Left ventricle myocardium inferior (tissue), 1 donor: ENCODE data around the gene LCAT. TPM values are rescaled to one million over a fixed set of nuclear protein-coding genes. Genes with fewer than 3 reads are reported as not detected.
"Not testable (repeated sequence)": the region's sequence is repeated elsewhere in the genome, so short reads cannot be mapped to it uniquely, and the experiment has no call there.

Experiments used
- DNase-seq: peaks from one replicate; pipeline ENCODE4 v3.0.0-alpha.2; 2020
- H3K27ac ChIP-seq: fragments of 200-600 bp; replicated peaks from 2 replicates; pipeline ENCODE4 v1.8.0; 2021
- H3K27me3 ChIP-seq: fragments of 200-600 bp; 2 replicates; pipeline ENCODE4 v1.8.0; 2021; ENCODE audit warnings: low read depth
- H3K36me3 ChIP-seq: fragments of 200-600 bp; 2 replicates; pipeline ENCODE4 v1.8.0; 2021
- H3K4me1 ChIP-seq: fragments of 200-600 bp; 2 replicates; pipeline ENCODE4 v1.8.0; 2021
- H3K4me3 ChIP-seq: fragments of 200-600 bp; 2 replicates; pipeline ENCODE4 v1.8.0; 2021; ENCODE audit warnings: mild to moderate bottlenecking, moderate library complexity
- H3K9me3 ChIP-seq: fragments of 200-600 bp; replicated peaks from 2 replicates; pipeline ENCODE4 v1.8.0; 2021
- CTCF ChIP-seq: fragments of 200-600 bp; IDR thresholded peaks from 2 replicates; pipeline ENCODE4 v1.8.0; 2021; ENCODE audit warnings: antibody characterized with exemption, mild to moderate bottlenecking, borderline replicate concordance
- intact Hi-C: fragments of 100-400 bp; cut with micrococcal nuclease; formaldehyde crosslinking; loops from one replicate; pipeline ENCODE4 v1.11.0; 2022
- total RNA-seq: library from RNA; stranded (reverse); fragmentation: NEBNext Ultra II Directional; extraction: Animal tissue kit (Norgen Biotek cat#: 25700); gene quantifications from one replicate; pipeline ENCODE4 v1.2.1, GENCODE V29; 2021
- donor health status: DM: no; HTN: yes; CAD: no; lungs with severe emphysema.

The LCAT gene
- total RNA-seq, 1 donor from 2014 or later, result 23.2 TPM

- DNase-seq, result no peak
- peak overlapping the region; percentile 80 for H3K27ac ChIP-seq
- peaks cover 70% of the 10 kb centered on the region for H3K36me3 ChIP-seq
- H3K4me3 ChIP-seq, result no peak overlapping the region
- intact Hi-C loops, result no loop called here
- H3K27me3 ChIP-seq, result no peaks in the 10 kb centered on the region
- TF ChIP-seq CTCF, result peak; percentile 71
- H3K9me3 ChIP-seq, result no peaks in the 10 kb centered on the region
- H3K4me1 ChIP-seq, result peaks cover 80% of the 10 kb centered on the region
These were observed 1.8 kb downstream of the LCAT start for GRCh38 chr16:67942200-67942509.

- intact Hi-C loops, result no loop called here
- peaks cover 65% of the 10 kb centered on the region for H3K36me3 ChIP-seq
These were observed 2.3 kb downstream of the LCAT start for GRCh38 chr16:67941469-67942199.

DNA sequence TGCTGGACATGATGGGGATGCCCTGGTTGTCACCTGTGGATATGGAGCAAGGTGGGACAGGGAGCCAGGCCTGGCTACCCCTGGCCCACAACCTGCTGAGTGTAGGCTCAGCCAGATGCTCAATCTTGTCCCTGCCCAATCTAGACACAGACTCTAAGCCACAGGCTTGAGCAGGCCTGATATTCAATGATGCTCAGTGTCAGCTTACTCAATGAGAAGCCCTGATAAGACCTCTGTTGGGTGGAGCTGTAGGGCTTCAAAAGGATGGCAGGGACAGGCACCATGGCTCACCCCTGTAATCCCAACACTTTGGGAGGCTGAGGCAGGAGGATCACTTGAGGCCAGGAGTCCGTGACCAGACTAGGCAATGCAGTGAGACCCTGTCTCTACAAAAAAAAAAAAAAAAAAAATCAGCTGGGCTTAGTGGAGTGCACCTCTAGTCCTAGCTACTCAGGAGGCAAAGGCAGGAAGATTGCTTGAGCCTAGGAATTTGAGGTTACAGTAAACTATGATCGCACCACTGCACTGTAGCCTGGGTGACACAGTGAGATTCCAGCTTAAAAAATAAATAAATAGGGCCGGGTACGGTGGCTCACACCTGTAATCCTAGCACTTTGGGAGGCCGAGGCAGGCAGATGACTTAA is 3.4 kb downstream of the LCAT start:
- H3K4me1 ChIP-seq, result peaks cover 78% of the 10 kb centered on the region
- H3K36me3 ChIP-seq, result peaks cover 54% of the 10 kb centered on the region

More at GRCh38 chr16:67941469-67942199, 2.3 kb downstream of the LCAT start:
- peak overlapping the region; percentile 80 for H3K27ac ChIP-seq
- no peak overlapping the region for H3K4me3 ChIP-seq
- no peaks in the 10 kb centered on the region for H3K9me3 ChIP-seq
- TF ChIP-seq CTCF, result no peak
- H3K4me1 ChIP-seq, result peaks cover 80% of the 10 kb centered on the region
- no peak for DNase-seq
- H3K27me3 ChIP-seq, result no peaks in the 10 kb centered on the region

GRCh38 chr16:67939507-67940445 is 4.1 kb downstream of the LCAT start:
- no peak for TF ChIP-seq CTCF
- Histone ChIP-seq H3K9me3 (no peaks in the 10 kb centered on the region), H3K36me3 (peaks cover 46% of the 10 kb centered on the region), H3K27me3 (no peaks in the 10 kb centered on the region), H3K27ac (peak overlapping the region; percentile 36), H3K4me3 (no peak overlapping the region), H3K4me1 (peaks cover 78% of the 10 kb centered on the region)
- intact Hi-C loops, result no loop called here
- peak; percentile 48 for DNase-seq

More for the DNA sequence above, 3.4 kb downstream of the LCAT start:
- no peak for DNase-seq
- no peaks in the 10 kb centered on the region for H3K27me3 ChIP-seq
- peak overlapping the region; percentile 80 for H3K27ac ChIP-seq
- no peak for TF ChIP-seq CTCF
- intact Hi-C loops, result no loop called here
- H3K4me3 ChIP-seq, result no peak overlapping the region
- no peaks in the 10 kb centered on the region for H3K9me3 ChIP-seq

GRCh38 chr16:67937713-67938112 is 6.2 kb downstream of the LCAT start:
- DNase-seq, H3K27me3 ChIP-seq, H3K9me3 ChIP-seq, H3K4me3 ChIP-seq, intact Hi-C loops: not testable (repeated sequence)
- peaks cover 70% of the 10 kb centered on the region for H3K4me1 ChIP-seq
- H3K36me3 ChIP-seq, result peaks cover 40% of the 10 kb centered on the region
- H3K27ac ChIP-seq, result peak overlapping the region; percentile 94
